GM19397 (cell line): Measurements from ENCODE around the gene CMSS1.

ENCODE experiments used
- ATAC-seq: cut with Tn5 transposase; IDR thresholded peaks from one replicate; pipeline ENCODE4 v1.9.1; 2021; ENCODE audit warnings: mild to moderate bottlenecking, moderate library complexity; ENCODE audit not compliant: unreplicated experiment

The CMSS1 gene

GRCh38 chr3:99954914-99955644, 137.4 kb downstream of the CMSS1 start:
- ATAC-seq: no peak

DNA sequence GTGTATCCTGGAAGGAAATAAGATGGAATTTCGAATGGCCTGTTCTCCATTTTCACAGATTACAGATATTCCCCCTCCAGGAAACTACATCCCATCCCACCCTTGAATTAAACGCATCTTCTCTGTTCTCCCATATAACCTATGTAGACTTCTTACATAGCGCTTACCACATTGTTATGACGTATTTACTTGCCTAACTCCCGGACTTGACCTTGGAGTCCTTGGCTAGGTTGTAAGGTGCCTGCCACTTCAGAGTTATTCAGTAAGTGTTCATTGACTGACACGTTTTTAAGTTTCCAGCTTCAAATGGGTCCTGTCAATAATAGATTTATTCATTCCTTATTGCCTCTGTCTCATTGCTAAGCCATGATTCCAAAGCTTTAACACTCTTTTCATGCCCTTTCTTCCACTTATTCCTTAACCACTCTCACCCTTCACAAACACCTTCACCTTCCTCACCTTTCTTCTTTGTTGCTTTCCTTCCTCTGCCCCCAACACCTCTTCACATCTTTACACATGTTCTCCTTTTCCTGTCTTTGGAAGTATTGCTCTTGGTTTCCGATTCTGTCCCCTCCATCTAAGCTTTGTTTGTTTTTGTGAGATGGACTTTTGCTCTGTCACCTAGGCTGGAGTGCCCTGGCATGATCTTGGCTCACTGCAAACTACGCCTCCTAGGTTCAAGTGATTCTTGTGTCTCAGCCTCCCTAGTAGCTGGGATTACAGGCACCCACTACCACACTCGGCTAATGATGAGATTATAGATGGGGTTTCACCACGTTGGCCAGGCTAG, 138.3 kb downstream of the CMSS1 start:
- no peak for ATAC-seq

DNA sequence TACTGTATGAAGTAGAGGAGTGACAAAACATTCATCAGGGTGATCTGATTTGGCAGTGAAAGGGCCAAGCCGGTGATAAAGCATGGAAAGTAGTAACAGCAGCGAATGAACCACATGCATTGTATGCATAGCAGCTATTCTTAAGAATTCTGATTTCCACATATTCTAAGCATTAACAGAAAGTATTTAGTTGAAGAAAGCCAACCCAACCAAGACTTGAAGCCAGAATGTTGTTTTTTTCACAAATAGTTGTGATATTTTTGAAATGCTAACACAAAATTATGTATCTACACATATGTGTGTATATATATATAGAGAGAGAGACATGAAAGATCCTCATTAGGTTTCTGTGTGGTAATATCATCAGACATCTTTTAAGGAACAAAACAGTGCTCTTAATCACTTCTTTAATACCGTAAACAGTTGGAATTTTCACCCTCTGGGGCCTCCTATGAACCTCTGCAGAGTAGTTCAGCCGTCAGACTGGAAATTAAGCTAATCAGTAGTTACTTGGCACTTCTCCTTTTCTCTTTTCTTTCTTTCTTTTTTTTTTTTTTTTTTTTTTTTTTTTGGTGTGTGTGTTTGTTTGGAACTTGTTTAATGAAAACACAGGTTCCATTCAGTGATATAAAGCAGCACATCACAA, 139.6 kb downstream of the CMSS1 start:
- no peak for ATAC-seq

GRCh38 chr3:99958222-99958912, 140.7 kb downstream of the CMSS1 start:
- no peak for ATAC-seq

GRCh38 chr3:99960123-99960878, 142.6 kb downstream of the CMSS1 start:
- ATAC-seq: no peak

DNA sequence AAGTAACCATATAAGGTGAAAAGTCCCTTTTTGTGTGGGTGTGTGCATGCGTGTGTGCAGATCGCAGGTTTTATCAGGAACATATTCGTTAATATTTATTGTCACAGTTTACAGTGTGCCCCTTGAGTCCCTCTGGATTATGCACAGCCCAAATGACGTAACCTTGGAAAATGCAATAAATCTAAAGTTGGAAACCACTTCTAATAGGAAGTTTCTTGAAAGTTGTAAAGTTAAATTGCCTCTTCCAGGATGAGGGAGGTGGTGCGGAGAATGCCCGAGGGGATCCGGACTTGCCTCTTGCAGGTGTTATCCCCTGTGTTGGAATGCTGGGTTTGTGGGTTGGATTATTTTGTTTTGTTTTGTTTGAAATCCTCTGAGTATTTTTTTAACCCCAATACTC, 143.3 kb downstream of the CMSS1 start:
- ATAC-seq: no peak

- no peak for ATAC-seq
Observed at GRCh38 chr3:99961756-99962515, 144.3 kb downstream of the CMSS1 start.

DNA sequence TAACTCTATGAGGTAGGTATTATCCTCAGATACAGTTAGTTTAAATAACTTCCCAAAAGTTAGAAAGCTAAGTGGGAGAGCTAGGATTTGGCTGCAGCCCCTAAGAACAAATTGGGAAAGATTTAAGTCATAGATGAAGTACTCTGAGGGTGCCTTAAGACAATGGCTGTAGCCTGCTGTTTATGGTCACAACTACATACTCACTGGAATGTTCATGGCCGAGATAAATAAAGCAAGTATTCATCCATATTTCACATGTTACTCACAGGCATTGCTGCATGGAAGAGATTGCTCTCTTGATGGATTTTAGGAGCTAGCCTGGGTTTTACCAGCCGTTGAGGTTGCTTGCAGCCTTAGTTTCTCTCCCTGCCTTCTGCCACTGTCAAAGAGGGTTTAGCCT, 145.0 kb downstream of the CMSS1 start:
- no peak for ATAC-seq

DNA sequence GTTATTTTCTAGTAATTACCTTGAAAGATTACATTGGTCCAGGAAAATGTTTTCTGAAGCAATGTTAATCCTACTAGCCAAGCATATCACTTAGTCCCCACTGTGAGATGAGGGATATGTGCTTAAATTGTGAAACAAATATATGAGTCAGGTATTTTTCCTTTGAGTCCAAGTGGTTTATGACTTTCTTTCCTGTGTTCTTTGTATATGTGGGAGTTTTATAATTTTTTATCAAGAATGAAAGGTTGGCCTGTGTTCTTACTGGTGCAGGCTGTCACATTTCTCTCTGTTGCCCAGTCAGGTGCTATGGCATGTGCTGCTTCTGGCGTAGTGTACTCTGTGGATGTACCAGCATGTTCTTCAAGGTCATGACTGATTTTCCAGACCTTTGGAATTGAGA, 147.4 kb downstream of the CMSS1 start:
- no peak for ATAC-seq

- no peak for ATAC-seq
Observed at GRCh38 chr3:99965681-99966408, 148.2 kb downstream of the CMSS1 start.

- no peak for ATAC-seq
Observed at GRCh38 chr3:99966662-99967416, 149.2 kb downstream of the CMSS1 start.

- ATAC-seq: no peak
Observed at GRCh38 chr3:99967796-99968195, 150.1 kb downstream of the CMSS1 start.

DNA sequence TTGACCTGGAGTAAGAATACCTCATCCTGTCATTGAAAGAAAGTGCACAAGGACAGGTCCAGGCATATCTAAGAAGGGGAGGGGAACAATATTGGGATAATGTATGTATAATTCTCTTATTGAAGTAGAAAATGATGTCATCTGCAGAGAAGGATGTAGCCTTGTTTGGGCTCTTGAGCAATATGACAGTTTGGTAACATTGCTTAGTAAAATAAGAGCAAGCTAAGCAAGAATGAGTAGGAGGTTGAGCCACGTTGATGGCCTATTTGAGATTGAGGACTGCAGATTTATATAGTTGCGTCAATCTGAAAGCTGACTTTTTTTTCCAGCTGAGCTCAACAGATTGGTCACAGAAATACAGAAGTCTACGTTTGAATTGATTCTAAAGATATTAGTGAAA, 151.5 kb downstream of the CMSS1 start:
- ATAC-seq: no peak

DNA sequence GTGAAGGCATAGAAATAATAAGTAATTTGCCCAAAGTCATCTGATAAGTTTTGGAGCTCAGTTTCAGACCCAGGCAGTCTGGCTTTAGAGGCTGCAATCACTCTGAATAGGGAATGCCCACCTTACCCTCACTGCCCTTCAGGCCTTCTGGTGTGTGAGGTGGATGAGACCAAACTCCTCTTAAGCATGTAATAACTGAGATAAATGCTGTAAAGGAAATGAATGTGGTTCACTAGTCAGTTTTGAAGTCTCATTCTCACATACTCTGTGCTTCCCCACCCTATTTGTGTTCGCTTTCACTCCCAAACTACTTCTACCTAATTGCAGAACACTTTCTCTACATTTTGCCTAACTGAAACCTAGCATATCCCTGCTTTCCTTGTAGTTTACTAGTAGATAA, 152.5 kb downstream of the CMSS1 start:
- ATAC-seq: peak; percentile 84

- ATAC-seq: no peak
Observed at GRCh38 chr3:99971761-99972160, 154.1 kb downstream of the CMSS1 start.

DNA sequence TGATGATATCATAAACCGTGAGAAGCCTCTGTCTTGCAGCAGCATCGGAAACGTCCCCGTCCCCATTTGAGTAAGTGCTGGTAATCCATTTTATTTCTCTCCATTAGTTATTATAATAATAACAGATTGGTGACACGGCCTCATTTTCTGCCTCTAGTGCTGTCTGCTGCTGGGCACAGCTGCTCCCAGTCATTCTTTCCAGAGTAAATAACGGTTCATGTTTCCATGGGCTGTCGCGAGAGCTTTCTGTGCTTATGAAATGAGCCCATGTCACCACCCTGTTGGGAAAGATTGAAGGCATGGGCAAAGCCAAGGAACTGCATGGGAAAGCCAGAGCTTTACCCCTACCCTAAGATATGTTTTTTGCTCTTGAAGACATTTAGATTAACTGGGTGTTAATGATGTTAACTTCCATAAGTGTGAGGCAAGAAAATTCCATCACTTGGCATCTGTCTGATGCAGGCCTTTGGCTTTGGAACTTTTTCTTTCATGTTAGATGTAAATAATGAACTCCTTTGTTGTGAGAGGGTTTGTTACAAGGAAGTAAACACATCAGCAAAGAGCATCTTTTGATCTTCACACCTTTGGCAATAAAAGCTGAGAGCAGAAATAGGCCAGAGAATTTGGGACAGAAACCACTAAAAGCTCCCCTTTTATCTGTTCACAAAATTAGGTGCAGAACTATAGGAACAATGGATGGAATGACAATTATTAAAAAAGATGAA, 154.9 kb downstream of the CMSS1 start:
- no peak for ATAC-seq

DNA sequence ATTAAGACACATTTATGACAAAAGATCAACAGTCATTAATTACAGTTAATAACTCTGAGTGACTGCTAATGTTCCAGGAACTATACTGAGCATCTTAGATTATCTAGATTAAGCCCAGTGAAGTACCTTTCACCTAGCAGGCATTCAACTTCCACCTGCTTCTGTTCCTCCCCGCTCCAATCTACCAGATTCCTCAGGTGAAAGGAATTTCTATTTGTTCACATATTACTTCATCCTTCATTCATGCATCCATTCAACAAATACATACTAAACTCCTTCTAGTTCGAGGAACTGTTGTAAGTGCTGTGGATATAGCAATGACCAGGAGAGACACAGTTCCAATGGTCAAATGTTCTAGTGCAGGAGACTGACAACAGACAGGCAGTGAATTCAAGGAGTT, 157.3 kb downstream of the CMSS1 start:
- no peak for ATAC-seq

GRCh38 chr3:99976584-99976983, 158.9 kb downstream of the CMSS1 start:
- no peak for ATAC-seq
